Femur (tissue), 1 donor: ENCODE data around the gene DEDD.
A peak's percentile ranks its signal among the peaks of the same experiment; 100 is the strongest.
"Not testable (repeated sequence)": the region's sequence is repeated elsewhere in the genome, so short reads cannot be mapped to it uniquely, and the experiment has no call there.

Source experiments
- DNase-seq: peaks from one replicate; pipeline ENCODE4 v3.0.0-alpha.2; 2017

DEDD gene

GRCh38 chr1:161121834-161122233, 10.6 kb downstream of the DEDD start:
- DNase-seq: no peak

DNA sequence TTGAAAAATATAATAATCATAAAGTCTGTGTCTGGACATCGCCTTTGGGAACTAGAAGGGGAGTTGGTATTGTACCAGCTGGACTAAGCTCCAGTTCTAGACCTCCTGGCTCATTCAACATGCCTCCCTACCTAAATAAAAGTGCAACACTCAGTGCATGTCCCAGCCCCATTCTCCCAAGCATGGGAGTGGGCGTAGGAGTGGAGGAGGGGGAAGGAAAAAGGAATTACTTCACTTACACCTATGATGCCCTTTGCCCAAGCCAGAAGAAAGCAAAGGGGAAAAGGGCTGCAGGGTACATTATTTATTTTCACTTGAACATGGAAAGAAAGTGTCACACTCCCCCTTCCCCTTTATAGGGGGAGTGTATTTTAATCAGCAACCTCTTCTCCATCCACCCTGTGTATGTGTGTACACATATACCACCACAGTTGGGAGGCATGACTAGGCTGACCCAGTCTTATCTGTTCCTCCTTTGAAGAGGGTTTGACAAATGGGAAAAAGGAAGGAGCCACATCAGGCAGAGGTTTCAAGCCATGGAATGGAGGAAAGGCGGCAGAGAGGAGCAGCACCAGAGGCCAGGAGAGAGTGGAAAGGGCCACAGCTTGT, 11.3 kb downstream of the DEDD start:
- no peak for DNase-seq

DNA sequence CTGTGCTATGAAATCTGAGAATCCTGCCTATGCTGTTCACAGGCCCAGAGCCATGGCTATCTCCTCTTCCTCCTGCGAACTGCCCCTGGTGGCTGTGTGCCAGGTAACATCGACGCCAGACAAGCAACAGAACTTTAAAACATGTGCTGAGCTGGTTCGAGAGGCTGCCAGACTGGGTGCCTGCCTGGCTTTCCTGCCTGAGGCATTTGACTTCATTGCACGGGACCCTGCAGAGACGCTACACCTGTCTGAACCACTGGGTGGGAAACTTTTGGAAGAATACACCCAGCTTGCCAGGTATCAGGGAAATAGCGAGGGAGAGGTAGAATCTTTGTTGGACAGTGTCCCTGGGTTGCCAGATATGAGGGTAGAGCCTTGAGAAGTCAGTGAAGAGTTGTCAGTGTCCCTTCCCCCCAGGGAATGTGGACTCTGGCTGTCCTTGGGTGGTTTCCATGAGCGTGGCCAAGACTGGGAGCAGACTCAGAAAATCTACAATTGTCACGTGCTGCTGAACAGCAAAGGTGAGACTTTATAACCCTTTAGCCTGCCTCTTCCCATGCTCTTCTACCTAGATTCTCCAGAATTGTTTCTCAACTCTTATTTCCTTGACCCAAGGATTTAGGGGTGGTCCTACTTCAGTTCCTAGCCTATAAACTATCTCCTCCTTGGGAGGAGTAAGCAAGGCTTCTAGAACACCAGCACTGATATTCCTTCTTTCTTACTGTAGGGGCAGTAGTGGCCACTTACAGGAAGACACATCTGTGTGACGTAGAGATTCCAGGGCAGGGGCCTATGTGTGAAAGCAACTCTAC, 13.2 kb downstream of the DEDD start:
- peak; percentile 70 for DNase-seq

GRCh38 chr1:161117759-161118581, 14.5 kb downstream of the DEDD start, which contains the start of the genes NIT1 and PFDN2:
TSS of gene NIT1 (plus strand) at chr1:161118105. CDS start at chr1:161118177, 72 bp downstream.
TSS of gene PFDN2 (minus strand) at chr1:161118037. CDS start at chr1:161118026, 11 bp downstream.
- peak; percentile 94 for DNase-seq

DNA sequence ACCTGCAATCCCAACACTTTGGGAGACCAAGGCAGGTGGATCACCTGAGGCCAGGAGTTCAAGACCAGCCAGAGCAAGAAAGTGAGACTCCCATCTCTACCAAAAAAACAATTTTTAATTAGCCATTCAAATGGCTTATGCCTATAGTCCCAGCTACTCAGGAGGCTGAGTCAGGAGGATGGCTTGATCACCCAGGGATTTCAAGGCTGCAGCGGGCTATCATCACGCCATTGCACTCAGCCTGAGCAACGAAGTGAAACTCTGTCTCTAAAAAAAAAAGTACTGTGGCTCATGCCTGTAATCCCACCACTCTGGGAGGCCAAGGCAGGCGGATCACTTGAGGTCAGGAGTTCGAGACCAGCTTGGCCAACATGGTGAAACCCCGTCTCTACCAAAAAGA, 16.5 kb downstream of the DEDD start:
- not testable (repeated sequence) for DNase-seq

GRCh38 chr1:161115132-161115711, 17.2 kb downstream of the DEDD start:
- DNase-seq: no peak

DNA sequence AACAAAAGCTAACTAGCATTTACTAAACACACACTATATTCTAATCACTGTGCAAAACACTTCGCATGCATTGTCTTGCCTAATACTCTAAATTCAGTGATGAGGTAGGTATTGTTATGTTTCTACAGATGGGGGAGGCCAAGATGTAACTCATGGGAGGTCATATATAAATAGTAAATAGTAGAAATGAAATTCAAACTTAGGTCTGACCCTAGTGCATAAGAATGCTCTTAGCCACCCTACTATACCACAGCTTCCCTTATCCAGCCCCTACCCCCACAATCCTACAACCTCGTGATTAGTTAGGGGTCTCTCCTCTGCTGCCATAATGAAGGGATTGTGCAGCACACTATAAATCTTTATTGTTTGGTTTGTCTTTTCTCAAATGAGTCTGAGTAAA, 17.9 kb downstream of the DEDD start:
- no peak for DNase-seq

DNA sequence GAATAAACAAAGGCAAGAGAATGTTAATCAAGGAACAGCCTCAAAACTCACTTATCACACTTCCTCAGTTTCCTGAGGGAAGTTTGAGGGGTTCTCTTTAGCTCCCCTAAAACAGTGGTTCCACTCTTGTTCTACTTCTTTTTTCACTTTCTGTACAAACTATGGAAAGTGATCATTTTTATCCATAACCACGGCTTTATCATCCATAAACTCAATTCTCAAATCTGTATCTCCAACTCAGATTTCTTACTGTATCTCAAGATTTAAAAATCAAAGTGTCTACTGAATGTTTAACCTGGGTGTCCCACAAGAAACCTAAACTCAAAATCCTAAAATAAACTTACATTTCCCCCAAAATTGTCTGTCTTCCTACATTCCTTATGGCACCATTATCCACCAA, 18.6 kb downstream of the DEDD start:
- DNase-seq: no peak

- no peak for DNase-seq
Observed at GRCh38 chr1:161111527-161111926, 20.9 kb downstream of the DEDD start.

GRCh38 chr1:161111117-161111516, 21.4 kb downstream of the DEDD start:
- no peak for DNase-seq

- DNase-seq: no peak
Observed at GRCh38 chr1:161106431-161106830, 26.0 kb downstream of the DEDD start.

DNA sequence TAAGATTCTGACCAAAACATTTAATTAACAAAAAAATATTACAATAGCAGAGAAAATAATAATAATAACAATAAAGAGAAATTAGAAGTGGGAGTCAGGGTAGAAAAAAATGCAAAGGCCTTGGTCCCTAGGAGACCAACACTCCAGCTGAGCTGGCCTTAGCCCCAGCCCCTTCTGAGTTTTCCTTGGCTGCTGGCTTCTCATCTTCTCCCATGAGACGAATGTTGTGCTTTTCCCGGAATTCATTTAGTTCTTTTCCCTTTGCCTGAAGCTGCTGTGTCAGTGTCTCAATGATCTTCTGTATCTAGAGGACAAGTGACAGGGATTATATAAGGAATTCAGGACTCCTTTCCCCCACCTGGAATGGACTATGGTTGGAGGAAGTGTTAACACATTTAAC, 31.9 kb downstream of the DEDD start:
- no peak for DNase-seq

GRCh38 chr1:161099090-161099802, 33.2 kb downstream of the DEDD start:
- no peak for DNase-seq

- peak; percentile 82 for DNase-seq
Observed at GRCh38 chr1:161098210-161099068, 34.0 kb downstream of the DEDD start, which contains the start of gene KLHDC9. TSS of gene KLHDC9 (plus strand) at chr1:161098361. CDS start at chr1:161098536, 175 bp downstream.

GRCh38 chr1:161096530-161096929, 35.9 kb downstream of the DEDD start:
- DNase-seq: peak; percentile 71

DNA sequence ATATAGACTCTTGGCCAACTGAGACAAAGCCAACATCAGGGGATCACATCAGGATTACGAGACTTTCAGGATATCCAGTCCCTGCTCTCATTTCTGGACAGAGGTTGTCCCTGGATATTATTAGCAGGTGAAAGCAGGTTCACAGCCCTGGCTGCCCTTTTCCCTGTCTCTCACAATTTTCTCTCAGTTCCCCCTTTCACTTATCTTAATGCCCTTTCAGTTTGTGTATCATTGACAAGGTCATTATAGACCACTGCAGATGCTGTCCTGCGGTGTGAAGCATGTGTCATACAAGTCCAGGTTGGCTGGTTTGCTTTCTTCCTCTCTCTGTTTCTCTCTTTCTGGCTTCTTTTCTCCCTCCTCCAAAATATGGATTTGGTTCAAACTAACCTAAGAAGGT, 36.5 kb downstream of the DEDD start:
- no peak for DNase-seq

- DNase-seq: no peak
Observed at GRCh38 chr1:161095230-161095629, 37.2 kb downstream of the DEDD start.

DNA sequence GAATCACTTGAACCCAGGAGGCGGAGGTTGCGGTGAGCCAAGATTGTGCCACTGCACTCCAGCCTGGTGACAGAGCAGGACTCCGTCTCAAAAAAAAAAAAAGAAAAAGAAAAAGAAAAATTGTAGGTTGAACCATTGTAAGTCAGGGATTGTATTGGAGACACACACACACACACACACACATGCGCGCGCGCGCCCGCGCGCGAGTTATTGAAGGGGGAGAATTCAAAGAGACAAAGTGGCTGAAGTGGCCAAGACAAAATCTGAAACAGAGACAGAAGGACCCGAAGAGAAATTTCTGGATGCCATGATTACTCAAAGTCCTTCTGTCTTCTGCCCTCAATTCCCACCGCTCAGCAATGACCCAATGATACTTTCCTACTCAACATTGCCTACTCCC, 38.0 kb downstream of the DEDD start:
- no peak for DNase-seq

DNA sequence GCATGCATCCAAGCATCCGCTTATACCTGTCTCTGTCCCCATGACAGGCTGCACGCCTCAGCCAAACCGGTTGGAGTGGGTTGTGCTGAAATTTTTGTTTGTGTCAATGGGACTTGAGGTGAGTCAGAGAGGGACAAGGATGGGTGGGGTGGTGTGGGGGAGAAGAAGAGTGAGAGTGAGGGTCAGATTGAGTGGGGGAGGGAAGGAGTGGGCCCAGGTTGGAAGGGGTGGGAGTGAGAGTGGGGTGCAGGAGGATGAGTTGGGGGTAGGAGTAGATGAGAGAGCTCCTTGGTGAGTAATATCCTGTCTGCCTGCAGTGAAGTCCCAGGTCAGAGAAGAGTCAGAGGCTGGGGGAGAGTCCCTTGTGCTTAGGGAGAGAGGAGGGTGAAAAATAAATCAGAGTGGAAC, 39.8 kb downstream of the DEDD start:
- no peak for DNase-seq

DNA sequence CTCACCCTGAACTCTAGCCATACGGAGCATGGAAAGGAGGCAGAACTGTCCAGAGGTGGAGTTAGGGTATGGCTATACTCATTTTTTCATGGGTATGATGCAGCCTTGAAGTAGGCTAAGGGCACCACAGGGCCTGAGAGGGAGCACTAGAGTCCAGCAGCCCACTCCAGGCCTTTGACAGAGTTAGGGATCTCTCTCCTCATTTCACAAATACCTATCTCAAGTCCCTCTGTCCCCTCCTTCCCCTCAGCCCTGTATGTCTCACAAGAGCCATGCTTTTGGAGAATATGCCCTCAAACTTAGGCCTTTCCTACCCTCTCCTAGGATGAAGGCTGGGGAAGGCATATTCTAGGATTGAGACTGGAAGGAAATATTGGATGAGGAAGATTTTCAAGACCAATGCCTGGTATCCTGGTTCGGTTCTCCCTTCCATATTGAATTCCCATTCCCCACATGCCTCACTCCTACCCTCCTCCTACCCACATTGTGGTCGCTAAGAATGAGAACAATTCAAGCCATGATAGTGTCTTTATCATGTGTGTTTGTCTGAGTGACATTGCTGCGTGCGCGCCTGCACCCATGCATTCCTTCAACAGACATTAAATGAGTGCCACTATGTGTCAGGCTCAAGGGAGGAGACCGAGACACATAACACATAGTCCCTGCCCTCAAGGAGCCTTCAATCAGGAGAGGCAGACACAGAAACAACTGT, 40.5 kb downstream of the DEDD start:
- DNase-seq: no peak

DNA sequence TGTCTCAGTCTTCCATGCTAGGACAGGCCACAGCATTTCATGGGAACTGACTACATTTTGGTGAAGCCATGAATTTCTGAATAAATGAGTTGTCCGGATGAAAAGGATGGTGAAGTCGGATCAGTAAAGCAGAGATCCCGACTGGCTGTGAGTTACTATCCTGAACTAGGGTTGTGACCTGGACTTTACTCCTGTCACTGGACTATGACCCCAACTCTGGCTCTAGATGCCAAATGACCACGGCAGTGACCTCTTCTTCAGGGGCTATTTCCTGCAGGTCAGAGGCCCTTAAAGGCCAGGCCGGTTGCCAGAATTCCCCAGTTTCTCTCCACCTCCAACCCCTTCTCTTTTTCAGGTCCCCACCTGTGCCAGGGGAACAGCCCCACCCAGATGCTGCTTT, 41.4 kb downstream of the DEDD start:
- no peak for DNase-seq
